HepG2 (cell line): ENCODE data around the gene ST8SIA1.

ENCODE experiments used
- ARNT ChIP-seq: fragments of 450-650 bp; IDR thresholded peaks from 2 replicates; pipeline ENCODE4 v1.6.1; 2017
- BHLHE40 ChIP-seq: IDR thresholded peaks from 2 replicates; pipeline ENCODE4 v1.6.1; 2011; ENCODE audit warnings: low read length, improper control_type of control experiment
- CC2D1A ChIP-seq: sonication (generic); formaldehyde crosslinking; IDR thresholded peaks from 2 replicates; pipeline ENCODE4 v1.8.1; 2023; ENCODE audit warnings: mild to moderate bottlenecking, missing genetic modification reagents
- CTCF ChIP-seq: sonication (generic); formaldehyde crosslinking; IDR thresholded peaks from 2 replicates; pipeline ENCODE4 v1.5.0; 2020; ENCODE audit warnings: mild to moderate bottlenecking, missing genetic modification reagents, moderate library complexity
- MXI1 ChIP-seq: IDR thresholded peaks from 3 replicates; pipeline ENCODE4 v1.6.1; 2012; ENCODE audit warnings: low read depth, low read length, inconsistent platforms, borderline replicate concordance
- NR2C2 ChIP-seq: sonication (generic); formaldehyde crosslinking; IDR thresholded peaks from 2 replicates; pipeline ENCODE4 v1.4.0; 2020; ENCODE audit warnings: missing genetic modification reagents, mild to moderate bottlenecking, moderate library complexity, borderline replicate concordance
- NR2F2 ChIP-seq: IDR thresholded peaks from 2 replicates; pipeline ENCODE4 v1.6.1; 2012; ENCODE audit warnings: low read depth, inconsistent platforms, borderline replicate concordance
- PTBP1 ChIP-seq: fragments of 200-400 bp; formaldehyde crosslinking; IDR thresholded peaks from 2 replicates; pipeline ENCODE4 v1.6.1; 2018; ENCODE audit warnings: low read length, low read depth; ENCODE audit not compliant: poor library complexity, severe bottlenecking
- TAF1 ChIP-seq: sonication (generic); formaldehyde crosslinking; IDR thresholded peaks from 2 replicates; pipeline ENCODE4 v1.4.0; 2020; ENCODE audit warnings: missing genetic modification reagents
- TP53 ChIP-seq: sonication (generic); formaldehyde crosslinking; conservative IDR thresholded peaks from 2 replicates; pipeline ENCODE4 v1.4.0; 2020; ENCODE audit warnings: missing genetic modification reagents
- ZKSCAN5 ChIP-seq: sonication (generic); formaldehyde crosslinking; IDR thresholded peaks from 2 replicates; pipeline ENCODE4 v1.5.1; 2020; ENCODE audit warnings: mild to moderate bottlenecking, missing genetic modification reagents
- ZNF432 ChIP-seq: sonication (generic); formaldehyde crosslinking; IDR thresholded peaks from 2 replicates; pipeline ENCODE4 v1.5.0; 2020; ENCODE audit warnings: missing genetic modification reagents, mild to moderate bottlenecking, borderline replicate concordance
- ZNF558 ChIP-seq: sonication (generic); formaldehyde crosslinking; IDR thresholded peaks from 2 replicates; pipeline ENCODE4 v1.9.0; 2022; ENCODE audit warnings: mild to moderate bottlenecking, missing genetic modification reagents, borderline replicate concordance

DNA sequence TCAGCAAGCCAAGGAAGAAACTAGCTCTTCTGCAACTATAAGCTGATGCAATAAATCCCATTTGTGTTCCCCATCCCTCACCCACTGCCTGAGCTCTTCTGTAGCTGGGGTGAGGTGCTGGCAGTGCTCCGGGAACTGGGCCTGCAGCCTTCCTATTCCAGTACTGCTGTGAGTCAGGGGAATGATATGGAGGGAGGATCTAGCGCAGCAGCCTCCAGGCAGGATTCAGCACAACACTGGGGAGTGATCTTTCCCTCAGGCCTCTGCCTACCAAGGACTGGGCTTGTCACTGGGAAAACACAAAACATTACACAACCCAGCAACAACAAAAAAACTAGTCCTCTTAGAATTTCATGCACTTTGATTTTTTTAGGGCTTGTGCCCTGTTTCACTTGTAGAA lies 58.7 kb downstream of the ST8SIA1 start:
- TF ChIP-seq CC2D1A (CRISPR knock-in tag) (no peak), NR2C2 (CRISPR knock-in tag) (no peak), PTBP1 (no peak), TAF1 (CRISPR knock-in tag) (no peak), ARNT (no peak), ZNF432 (CRISPR knock-in tag) (no peak), TP53 (CRISPR knock-in tag) (no peak), NR2F2 (no peak), ZKSCAN5 (CRISPR knock-in tag) (no peak), BHLHE40 (no peak), MXI1 (no peak), ZNF558 (CRISPR knock-in tag) (no peak), CTCF (CRISPR knock-in tag) (no peak)
